Choroid plexus epithelial cell (primary cell): Measurements from ENCODE around the gene SPEG.

Experiments used
- DNase-seq: peaks from one replicate; pipeline ENCODE4 v3.0.0-alpha.2; 2010; ENCODE audit warnings: low read depth
- H3K4me3 ChIP-seq: 2 replicates; pipeline ENCODE4 v1.5.1; 2011; ENCODE audit warnings: low read depth, mild to moderate bottlenecking, control low read depth, low read length, moderate library complexity
- CTCF ChIP-seq: conservative IDR thresholded peaks from 2 replicates; pipeline ENCODE4 v1.5.1; 2011; ENCODE audit warnings: low read depth, mild to moderate bottlenecking, control low read depth, inconsistent platforms, low read length, moderate library complexity

Gene SPEG

DNA sequence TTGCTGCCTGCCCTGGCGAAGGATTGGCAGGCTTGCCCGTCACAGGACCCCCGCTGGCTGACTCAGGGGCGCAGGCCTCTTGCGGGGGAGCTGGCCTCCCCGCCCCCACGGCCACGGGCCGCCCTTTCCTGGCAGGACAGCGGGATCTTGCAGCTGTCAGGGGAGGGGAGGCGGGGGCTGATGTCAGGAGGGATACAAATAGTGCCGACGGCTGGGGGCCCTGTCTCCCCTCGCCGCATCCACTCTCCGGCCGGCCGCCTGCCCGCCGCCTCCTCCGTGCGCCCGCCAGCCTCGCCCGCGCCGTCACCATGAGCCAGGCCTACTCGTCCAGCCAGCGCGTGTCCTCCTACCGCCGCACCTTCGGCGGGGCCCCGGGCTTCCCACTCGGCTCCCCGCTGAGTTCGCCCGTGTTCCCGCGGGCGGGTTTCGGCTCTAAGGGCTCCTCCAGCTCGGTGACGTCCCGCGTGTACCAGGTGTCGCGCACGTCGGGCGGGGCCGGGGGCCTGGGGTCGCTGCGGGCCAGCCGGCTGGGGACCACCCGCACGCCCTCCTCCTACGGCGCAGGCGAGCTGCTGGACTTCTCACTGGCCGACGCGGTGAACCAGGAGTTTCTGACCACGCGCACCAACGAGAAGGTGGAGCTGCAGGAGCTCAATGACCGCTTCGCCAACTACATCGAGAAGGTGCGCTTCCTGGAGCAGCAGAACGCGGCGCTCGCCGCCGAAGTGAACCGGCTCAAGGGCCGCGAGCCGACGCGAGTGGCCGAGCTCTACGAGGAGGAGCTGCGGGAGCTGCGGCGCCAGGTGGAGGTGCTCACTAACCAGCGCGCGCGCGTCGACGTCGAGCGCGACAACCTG, 16.3 kb upstream of the SPEG start, which contains the start of gene DES:
Gene DES (plus strand): TSS at position 223 of the 857 bp plus-strand sequence. CDS start 86 bp downstream, at position 309.
- TF ChIP-seq CTCF, result peak; percentile 13
- peak within 1 kb of the TSS; percentile 34 for H3K4me3 ChIP-seq
- DNase-seq, result peak; percentile 40

DNA sequence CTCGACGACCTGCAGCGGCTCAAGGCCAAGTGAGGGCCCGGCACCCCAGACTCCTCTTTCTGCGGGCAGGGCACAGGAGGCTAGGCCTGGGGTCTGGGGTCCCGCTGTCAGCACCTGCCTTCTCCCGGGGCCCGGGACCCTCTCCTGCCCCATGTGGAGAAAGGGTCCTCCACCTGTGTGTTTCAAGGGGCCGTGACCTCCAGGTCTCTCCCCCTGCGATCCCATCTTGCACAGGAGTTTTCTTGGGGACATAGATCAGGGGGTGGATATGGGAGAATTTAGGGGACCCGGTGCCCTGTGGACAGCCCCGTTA, 15.7 kb upstream of the SPEG start:
- no peak for DNase-seq
- TF ChIP-seq CTCF, result no peak
- peak overlapping the region; percentile 34 for H3K4me3 ChIP-seq

GRCh38 chr2:219419331-219420197, 15.1 kb upstream of the SPEG start:
- H3K4me3 ChIP-seq, result no peak overlapping the region
- DNase-seq, result no peak
- TF ChIP-seq CTCF, result no peak

DNA sequence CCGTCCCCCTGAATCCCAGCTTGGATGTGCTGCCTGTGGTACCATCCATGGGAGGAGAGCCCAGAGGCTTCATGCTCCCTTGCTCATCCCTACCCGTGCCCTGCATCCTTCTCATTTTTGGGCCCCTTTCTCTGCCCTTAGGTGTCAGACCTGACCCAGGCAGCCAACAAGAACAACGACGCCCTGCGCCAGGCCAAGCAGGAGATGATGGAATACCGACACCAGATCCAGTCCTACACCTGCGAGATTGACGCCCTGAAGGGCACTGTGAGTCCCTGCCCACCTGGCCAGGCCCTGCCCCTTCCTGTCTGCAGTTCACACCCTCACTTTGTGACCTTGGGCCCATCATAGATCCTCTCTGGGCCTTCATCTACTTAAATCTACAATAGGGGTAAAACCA, 14.0 kb upstream of the SPEG start:
- no peak for TF ChIP-seq CTCF
- no peak for DNase-seq
- H3K4me3 ChIP-seq, result no peak overlapping the region

DNA sequence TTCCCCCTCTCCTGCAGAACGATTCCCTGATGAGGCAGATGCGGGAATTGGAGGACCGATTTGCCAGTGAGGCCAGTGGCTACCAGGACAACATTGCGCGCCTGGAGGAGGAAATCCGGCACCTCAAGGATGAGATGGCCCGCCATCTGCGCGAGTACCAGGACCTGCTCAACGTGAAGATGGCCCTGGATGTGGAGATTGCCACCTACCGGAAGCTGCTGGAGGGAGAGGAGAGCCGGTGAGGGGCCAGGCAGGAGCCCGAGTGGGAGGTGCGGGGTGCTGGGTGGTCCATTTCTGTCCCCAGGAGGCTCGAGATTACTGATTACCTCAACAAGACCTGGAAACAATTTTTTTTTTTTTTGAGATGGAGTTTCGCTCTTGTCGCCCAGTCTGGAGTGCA, 13.3 kb upstream of the SPEG start:
- DNase-seq, result no peak
- no peak for TF ChIP-seq CTCF
- no peak overlapping the region for H3K4me3 ChIP-seq

DNA sequence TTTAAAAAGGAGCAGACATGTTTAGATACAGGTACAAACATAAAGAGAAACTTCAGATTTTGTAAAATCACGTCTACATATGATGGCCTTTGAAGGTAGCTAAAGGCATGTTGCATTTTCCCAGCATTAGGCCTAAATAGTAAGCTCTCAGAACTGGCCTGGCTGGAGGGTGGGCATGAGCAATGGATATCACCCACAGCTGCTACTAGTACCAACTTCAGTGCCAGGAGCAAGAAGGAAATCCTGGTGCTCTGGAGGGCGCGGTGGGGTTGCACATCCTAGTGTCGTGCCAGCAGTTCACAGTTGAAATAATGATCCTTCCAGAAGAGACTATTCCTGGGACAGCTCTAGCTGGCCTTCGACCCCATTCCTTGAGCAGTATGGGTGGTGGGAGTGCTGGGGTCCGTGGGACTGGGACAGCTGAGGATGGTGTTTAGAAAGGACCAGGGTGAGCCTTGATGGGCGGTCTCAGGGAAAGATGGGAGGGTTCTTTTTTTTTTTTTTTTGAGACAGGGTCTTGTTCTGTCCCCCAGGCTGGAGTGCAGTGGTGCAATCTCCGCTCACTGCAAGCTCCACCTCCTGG, 11.6 kb upstream of the SPEG start:
- no peak for TF ChIP-seq CTCF
- no peak overlapping the region for H3K4me3 ChIP-seq
- DNase-seq, result no peak
